OCI-LY3 (cell line): ENCODE results near the gene TFEB.

Experiments
- EZH2phosphoT487 ChIP-seq: fragments of 200-600 bp; shearing (Covaris generic); IDR thresholded peaks from 2 replicates; pipeline ENCODE4 v1.6.1; 2018; ENCODE audit warnings: antibody characterized with exemption, mixed run types, low read depth
- TF ChIP-seq, protein P1 (sequence below): fragments of 200-600, 300-600 bp; sonication (generic); IDR thresholded peaks from 2 replicates; pipeline ENCODE4 v1.5.1; 2014; ENCODE audit warnings: antibody characterized with exemption, low read length, low read depth

GRCh38 chr6:41691426-41692079, 43.9 kb downstream of the TFEB start:
- TF ChIP-seq, protein P1, sequence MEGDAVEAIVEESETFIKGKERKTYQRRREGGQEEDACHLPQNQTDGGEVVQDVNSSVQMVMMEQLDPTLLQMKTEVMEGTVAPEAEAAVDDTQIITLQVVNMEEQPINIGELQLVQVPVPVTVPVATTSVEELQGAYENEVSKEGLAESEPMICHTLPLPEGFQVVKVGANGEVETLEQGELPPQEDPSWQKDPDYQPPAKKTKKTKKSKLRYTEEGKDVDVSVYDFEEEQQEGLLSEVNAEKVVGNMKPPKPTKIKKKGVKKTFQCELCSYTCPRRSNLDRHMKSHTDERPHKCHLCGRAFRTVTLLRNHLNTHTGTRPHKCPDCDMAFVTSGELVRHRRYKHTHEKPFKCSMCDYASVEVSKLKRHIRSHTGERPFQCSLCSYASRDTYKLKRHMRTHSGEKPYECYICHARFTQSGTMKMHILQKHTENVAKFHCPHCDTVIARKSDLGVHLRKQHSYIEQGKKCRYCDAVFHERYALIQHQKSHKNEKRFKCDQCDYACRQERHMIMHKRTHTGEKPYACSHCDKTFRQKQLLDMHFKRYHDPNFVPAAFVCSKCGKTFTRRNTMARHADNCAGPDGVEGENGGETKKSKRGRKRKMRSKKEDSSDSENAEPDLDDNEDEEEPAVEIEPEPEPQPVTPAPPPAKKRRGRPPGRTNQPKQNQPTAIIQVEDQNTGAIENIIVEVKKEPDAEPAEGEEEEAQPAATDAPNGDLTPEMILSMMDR = no peak
- no peak for TF ChIP-seq EZH2phosphoT487
